Suprapubic skin (tissue), 3 donors: ENCODE results near the gene GATAD2B.

Experiments
- CTCF ChIP-seq, 2 donors: fragments of 200-600 bp in 1 of 2; fragments of 450-650 bp in 1 of 2; sonication (generic) in 1 of 2; IDR thresholded peaks; one replicate each; pipeline ENCODE4 v1.5.1; 2016 to 2019; ENCODE audit warnings: antibody characterized with exemption in 2 of 2, mild to moderate bottlenecking in 1 of 2, moderate library complexity in 1 of 2
- EP300 ChIP-seq: sonication (generic); formaldehyde crosslinking; IDR thresholded peaks from one replicate; pipeline ENCODE4 v1.6.1; 2017; ENCODE audit warnings: antibody characterized with exemption
- POLR2A ChIP-seq, 2 donors: fragments of 450-650 bp; IDR thresholded peaks; one replicate each; pipeline ENCODE4 v1.6.1; 2017; ENCODE audit warnings: antibody characterized with exemption in 2 of 2, mild to moderate bottlenecking in 2 of 2, moderate library complexity in 2 of 2

GRCh38 chr1:153932156-153933131 is 9.7 kb upstream of the GATAD2B start:
- TF ChIP-seq EP300 (no peak), POLR2A (IDR thresholded peaks at IDR 0.05) (no peak), CTCF (IDR thresholded peaks at IDR 0.05) (no peak)
